Stimulated activated naive CD8-positive, alpha-beta T cell treated with anti-CD3 and anti-CD28 coated beads, Interleukin-15, Interleukin-2, amounts not matched to agents 100 U/mL and 50 U/mL, for 24 hours (primary cell): ENCODE data around the gene BRCA2.

Experiments
- ATAC-seq: fragments of 150-1000 bp; cut with Tn5 transposase; one replicate; pipeline ENCODE4 v1.10.0; 2021
- DNase-seq: peaks from one replicate; pipeline ENCODE4 v3.0.0; 2021

Gene BRCA2, protein sequence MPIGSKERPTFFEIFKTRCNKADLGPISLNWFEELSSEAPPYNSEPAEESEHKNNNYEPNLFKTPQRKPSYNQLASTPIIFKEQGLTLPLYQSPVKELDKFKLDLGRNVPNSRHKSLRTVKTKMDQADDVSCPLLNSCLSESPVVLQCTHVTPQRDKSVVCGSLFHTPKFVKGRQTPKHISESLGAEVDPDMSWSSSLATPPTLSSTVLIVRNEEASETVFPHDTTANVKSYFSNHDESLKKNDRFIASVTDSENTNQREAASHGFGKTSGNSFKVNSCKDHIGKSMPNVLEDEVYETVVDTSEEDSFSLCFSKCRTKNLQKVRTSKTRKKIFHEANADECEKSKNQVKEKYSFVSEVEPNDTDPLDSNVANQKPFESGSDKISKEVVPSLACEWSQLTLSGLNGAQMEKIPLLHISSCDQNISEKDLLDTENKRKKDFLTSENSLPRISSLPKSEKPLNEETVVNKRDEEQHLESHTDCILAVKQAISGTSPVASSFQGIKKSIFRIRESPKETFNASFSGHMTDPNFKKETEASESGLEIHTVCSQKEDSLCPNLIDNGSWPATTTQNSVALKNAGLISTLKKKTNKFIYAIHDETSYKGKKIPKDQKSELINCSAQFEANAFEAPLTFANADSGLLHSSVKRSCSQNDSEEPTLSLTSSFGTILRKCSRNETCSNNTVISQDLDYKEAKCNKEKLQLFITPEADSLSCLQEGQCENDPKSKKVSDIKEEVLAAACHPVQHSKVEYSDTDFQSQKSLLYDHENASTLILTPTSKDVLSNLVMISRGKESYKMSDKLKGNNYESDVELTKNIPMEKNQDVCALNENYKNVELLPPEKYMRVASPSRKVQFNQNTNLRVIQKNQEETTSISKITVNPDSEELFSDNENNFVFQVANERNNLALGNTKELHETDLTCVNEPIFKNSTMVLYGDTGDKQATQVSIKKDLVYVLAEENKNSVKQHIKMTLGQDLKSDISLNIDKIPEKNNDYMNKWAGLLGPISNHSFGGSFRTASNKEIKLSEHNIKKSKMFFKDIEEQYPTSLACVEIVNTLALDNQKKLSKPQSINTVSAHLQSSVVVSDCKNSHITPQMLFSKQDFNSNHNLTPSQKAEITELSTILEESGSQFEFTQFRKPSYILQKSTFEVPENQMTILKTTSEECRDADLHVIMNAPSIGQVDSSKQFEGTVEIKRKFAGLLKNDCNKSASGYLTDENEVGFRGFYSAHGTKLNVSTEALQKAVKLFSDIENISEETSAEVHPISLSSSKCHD (N-terminal part only)

DNA sequence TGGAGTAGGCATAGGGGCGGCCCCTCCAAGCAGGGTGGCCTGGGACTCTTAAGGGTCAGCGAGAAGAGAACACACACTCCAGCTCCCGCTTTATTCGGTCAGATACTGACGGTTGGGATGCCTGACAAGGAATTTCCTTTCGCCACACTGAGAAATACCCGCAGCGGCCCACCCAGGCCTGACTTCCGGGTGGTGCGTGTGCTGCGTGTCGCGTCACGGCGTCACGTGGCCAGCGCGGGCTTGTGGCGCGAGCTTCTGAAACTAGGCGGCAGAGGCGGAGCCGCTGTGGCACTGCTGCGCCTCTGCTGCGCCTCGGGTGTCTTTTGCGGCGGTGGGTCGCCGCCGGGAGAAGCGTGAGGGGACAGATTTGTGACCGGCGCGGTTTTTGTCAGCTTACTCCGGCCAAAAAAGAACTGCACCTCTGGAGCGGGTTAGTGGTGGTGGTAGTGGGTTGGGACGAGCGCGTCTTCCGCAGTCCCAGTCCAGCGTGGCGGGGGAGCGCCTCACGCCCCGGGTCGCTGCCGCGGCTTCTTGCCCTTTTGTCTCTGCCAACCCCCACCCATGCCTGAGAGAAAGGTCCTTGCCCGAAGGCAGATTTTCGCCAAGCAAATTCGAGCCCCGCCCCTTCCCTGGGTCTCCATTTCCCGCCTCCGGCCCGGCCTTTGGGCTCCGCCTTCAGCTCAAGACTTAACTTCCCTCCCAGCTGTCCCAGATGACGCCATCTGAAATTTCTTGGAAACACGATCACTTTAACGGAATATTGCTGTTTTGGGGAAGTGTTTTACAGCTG is at the start of gene BRCA2, which contains the start of gene ZAR1L:
BRCA2 (plus strand) TSS at position 271 of the 790 bp plus-strand sequence. CDS start 953 bp downstream, outside the sequence.
ZAR1L (minus strand) TSS at position 126 of the 790 bp plus-strand sequence. CDS start 3,438 bp downstream, outside the sequence.
- DNase-seq (peak; percentile 88), ATAC-seq (peak; percentile 98)

DNA sequence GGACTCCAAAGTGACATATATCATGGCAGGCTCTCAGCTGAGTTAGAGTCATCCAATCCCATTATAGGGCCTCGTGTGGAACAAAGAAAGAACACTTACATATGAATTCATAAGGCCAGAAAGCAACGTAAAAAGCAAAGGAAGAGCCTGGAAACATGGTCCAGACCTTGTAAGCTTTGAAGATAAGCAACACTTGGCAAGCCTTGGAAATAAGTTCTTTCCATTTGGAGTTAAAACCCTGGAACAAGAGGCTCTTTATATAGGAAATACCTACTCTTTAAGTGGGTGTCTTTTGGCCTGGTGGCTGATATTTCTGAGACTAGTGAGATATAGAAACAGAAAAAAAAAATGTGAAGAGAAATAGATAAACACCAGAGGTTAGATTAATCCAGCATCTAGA is 49.6 kb upstream of the BRCA2 start:
- DNase-seq = no peak
- no peak for ATAC-seq

DNA sequence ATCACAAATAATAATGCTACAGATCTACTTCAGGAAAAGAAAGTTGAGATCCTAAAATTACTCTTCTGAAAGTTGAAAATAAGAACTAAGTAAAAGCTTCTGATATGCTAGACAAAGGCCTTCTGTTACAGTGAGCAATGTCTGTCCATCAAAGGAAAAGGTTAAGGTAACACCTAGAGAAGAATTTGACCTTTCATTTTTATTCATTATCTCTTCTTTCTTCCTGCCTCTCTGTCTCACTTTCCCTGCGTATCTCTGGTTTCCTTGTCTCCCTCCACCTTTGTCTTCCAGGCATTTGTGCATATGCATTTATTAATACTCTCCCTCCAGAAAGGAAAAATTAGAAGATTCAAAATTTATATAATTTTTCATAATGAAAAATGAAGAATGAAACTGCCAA is 49.2 kb upstream of the BRCA2 start:
- DNase-seq = no peak
- ATAC-seq = no peak

DNA sequence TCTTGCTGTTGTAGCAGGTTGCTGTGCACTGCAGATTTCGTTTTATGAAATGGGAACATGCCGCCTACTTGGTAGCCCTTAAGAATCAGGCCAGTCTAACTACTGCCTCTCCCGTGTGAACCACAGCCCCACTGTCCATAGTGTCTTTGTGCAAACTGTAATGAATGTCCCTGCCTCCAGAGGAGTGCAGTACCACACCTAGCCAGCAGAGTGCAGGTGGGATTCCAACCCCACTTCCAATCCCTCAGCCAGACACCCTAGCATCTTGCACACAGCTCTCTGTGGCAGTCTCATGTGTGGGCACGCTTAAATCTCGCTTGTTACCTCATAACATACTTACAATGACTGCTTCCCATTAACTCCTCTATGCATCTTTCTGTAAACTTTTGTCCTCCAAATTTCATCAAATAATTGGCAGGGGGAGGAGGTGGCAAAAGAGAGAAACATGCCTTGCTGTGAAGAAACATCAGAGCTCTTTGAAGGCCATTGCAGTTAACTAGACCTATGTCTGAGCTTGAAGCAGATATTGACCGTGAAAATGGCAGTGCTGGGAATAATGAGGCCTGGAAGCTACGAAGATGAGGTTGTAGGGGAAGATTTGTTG is 47.4 kb upstream of the BRCA2 start:
- peak; percentile 57 for DNase-seq
- peak; percentile 63 for ATAC-seq

DNA sequence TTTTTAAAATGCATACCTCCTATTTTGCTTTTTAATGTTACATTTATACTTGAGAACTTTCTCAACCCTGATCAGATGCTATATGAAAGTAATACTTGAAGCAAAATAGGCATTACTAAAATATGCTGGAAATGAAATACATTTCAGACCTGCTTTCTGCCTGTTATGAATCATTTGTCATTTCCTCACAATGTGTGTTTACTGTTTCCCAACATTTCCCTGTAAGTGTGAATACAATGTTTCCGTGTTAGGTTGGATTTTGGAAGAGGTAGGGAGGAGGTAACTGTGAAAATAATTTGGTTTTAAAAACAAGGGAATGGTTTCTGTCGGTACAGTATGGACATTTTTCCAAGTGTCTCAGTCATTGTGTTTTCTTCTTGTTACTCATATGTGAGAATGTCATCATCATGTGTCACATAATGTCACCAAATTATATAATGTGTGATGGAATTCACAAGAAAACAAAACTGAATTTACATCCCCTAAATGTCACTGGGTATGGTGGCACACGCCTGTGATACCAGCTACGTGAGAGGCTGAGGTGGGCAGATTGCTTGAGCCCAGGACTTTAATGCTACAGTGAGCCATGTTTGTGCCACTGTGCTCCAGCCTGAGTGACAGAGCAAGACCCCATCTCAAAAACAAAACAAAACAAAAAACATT is 43.2 kb upstream of the BRCA2 start:
- no peak for ATAC-seq
- DNase-seq = no peak

DNA sequence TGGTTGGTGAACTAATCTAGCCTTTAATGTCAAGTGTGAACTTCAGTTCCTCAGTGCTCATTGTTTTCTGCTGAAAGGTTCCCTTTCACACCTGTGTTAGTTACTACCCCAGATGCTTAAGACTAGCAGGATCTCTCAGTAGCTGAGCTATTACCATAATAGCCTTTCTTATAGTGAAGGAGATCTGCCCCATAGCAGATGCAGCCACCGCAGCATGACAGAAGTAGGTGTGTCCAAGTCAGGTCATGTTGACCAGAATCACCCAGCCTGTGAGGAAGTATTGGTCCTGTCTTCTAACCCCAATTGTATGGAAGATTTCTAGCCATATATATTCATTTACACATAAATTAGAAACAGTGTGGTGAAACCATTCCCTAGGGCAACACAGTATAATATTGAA is 37.5 kb upstream of the BRCA2 start:
- DNase-seq = no peak
- ATAC-seq = no peak

DNA sequence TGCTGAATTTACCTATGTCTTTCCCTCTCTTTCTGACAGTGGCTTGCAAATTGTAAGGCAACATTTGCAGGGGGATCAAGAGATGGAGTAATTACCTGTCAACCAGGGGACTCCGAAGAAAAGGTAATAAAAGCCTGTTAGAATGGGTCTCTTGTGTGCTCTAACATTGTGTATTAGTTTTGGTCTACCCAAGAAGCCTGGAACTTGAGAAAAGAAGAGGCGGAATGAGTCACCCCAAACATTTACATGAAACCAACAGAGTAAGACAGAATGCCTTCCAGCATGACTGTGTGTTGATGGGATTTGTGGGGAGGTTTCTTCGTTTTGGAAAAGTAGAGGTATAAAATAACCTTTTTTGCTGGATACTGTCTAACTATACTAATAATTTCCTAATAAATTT is 36.9 kb upstream of the BRCA2 start:
- DNase-seq (no peak), ATAC-seq (peak; percentile 69)

DNA sequence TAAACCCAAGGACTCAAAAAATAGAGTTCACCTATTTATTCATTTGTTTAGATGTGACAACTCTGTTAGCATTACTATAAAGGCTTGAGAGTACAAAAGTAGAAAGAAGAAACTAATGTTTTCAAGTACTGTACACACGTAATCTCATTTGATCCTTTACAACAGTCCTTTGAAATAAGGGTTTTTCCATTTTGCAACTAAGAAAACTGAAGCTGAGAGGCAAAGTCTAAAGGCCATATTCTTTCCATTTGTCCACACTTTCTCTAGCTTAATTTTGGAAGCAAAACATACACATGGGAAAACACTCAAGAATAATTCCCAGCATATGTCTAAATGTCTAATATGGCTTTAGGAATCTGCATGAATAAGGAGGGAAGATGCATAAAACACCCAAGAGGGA is 34.2 kb upstream of the BRCA2 start:
- no peak for DNase-seq
- ATAC-seq = no peak

DNA sequence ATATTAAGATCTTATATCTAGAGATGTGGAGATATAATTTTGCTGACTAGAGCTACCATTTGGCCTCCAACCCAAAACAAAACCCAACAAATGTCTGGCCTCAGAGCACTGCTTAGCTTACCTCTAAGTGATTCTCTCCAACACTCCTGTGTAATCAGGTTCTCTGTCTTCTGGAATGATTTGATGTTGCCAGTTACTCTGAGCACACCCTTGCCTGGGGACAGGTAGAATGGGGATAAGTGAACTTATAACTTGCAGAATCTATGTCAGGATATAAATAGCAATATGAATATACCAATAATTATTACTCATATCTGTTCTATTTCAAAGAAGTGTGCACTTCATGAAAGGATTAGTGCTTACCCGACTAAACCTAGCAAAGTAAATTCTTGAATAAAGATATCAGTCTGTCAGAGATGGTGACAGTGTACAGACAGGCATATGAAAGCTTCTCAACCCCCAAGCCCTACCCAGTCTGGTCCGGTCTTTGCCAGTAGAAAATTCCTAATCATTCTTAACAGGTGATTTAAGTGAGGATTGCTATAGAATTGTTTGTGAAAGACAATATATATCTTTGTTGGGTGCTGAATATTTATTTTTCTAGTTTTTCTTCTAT is 33.1 kb upstream of the BRCA2 start:
- no peak for ATAC-seq

DNA sequence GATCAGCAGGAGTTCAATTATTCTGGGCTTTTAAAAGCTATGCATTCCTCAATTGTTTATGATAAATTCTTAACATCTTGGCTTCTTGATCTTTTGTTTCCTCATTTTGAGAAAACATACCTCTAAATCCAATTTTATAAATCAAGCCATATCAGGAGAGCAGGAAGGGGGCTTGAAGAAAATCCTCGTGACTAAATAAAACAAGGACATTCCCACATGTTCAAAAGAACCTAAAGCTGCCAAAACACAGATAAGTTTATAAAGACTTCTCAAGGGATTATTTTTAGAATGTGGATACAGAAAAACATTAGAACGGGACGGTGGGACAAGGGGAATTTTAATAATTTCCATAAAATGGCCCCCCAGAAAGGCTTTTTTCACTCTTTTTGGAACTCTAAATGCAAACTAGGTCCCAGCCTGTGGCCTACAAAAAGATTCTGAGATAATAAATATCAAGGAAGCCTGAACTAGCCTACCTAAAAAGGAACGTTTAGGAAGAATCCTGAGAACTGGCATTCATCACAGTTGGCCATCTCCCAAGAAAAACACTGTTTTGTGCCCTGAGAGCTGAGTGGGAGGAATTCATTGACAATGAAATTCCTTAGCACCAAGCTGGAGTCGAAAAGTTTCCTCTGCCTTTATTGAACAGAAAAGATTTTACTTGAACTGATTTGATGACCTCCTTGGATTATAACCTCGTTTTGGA is 30.2 kb upstream of the BRCA2 start:
- ATAC-seq = no peak
- no peak for DNase-seq

More for the DNA sequence above, 33.1 kb upstream of the BRCA2 start:
- no peak for DNase-seq

DNA sequence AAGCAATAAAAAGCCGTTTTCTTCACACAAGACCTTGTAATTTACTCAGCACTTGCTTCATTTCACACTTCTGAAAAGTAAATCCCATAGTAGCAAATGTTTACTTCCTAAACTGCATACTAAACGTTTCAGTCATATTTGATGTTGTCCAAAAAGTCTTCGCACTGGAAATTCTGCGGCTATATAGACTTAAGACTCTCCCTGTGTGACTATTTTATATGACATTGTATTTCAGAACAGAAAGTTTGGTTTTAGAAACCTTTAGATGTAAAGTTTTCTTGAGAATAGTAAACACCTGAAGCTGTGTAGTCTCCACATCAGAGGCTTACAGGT is 29.7 kb upstream of the BRCA2 start:
- no peak for DNase-seq
- no peak for ATAC-seq

DNA sequence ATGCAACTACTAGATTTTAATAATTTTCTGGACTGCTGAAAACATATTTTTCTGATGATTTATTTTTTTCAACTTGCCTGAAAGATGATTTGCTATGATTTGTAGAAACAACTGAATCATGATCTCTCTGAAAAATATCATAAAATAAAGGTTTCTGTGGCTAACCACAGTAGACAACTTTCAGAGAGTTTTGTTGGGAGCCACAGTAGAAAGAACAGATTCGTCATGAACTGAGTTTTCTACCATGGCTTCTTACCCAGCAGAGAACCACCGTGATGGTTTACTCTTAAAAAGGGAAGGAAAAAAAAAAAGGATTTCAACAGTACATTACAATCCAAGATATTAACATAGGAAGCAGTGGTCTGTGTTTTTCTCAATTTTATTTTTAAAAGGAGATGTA is 18.1 kb upstream of the BRCA2 start:
- DNase-seq (no peak), ATAC-seq (no peak)

DNA sequence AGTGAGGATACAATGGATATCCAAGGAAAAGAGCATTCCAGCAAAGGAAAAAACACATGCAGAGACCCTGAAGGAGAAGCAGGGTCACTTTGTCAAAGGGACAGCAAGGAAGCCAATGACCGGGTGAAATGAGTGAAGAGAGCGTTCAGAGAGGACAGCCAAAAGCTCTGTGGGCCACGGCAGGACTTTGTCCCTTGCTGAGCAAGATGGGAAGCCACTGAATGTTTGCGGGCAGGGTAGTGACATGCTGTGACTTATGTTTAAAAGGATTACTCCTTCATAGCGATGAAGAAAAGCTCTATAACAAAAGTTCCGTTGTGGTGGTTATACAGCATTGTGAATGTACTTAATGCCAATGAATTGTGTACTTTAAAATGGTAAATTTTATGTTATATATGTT is 16.6 kb upstream of the BRCA2 start:
- no peak for DNase-seq
- no peak for ATAC-seq

DNA sequence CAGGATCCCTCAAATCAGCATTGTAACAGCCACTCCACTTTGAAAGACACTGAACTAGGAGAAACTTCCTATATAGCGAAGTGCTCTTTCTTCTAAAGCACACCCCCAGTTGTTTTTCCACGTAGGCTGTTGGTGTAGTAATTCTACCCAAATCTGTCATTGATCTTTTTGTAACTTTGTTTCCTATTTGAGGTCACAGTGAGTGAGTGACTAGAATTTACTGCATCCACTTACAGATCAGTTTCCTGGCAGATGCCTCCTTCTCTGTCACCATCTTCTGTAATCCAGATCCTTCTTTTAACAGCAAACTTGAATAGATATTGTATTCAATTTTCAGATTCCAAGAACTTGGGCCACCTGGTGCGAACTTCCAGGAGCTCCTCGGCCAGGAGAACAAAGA is 15.4 kb upstream of the BRCA2 start:
- DNase-seq (no peak), ATAC-seq (peak; percentile 57)

DNA sequence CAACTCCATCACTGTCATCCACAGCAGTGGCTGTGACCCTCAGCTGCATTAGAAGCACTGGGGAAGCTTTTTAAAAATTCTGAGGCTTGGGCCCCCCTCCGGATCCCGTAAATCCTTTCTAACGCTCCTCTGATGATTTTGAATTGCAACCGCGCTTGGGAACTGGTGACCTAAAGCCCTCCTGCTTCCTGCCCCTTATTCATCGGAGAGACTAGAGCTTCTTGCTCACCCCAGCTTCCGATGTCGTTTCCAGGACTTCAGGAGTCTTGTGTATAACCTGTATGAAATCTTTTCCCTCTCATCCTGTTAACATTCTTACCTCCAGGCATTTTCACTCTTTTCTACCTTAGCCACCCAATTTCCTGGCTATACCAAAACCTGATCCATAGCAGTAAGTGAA is 14.9 kb upstream of the BRCA2 start:
- DNase-seq = no peak
- no peak for ATAC-seq

DNA sequence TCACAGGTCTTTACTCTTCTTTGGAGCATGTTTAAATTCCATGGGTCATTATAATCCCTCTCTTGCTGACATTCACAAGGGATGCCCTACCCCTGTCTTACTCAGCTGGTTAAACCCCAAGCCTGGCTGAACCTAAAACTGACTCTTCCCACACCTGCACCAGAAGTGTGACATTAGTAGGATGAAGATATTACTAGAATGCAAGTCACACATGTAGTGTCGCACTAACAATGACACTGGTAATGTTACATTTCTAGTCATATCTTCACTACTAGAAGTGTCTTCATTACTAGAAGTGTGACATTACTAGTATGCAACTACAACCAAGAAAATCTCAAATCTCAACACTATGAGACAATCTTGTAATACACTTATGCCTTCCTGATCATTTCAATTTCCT is 14.4 kb upstream of the BRCA2 start:
- ATAC-seq = peak; percentile 47

DNA sequence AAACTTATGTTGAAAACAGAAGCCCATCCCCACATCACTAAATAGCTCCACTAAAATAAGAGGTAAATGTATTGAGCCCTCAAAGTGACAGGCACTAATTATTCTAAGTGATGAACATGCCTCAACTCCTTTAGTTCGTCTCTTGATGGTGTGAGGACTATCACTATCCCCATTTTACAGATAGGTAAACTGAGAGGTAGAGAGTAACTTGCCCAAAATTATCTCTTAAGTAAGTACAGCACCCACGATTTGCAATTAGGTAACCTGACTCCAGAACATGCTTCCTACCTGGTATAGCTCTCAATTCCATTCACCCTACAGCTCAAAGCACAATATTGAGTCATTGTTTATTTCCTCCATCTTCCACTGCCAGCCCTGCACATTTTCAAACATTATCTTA is 12.8 kb upstream of the BRCA2 start:
- DNase-seq = no peak
- ATAC-seq = no peak

More for the DNA sequence above, 14.4 kb upstream of the BRCA2 start:
- no peak for DNase-seq

DNA sequence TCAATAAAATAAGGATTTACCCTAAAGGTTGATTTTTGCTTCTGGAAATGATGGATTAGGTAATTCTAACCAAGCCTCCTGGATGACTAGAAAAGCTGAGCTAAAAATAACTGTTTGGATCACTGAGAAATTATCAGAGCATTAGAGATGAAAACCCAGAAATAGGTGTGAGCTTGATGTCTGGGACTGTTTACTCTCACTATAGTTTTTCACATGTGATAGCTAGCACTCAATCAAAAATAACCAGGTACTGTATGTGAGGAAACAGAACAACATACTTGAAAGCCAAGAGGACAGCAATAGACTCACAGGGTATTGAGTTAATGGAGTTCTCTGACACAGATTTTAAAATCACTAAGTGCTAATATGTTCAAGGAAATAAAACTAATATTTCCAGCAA is 9.7 kb upstream of the BRCA2 start:
- ATAC-seq (no peak), DNase-seq (no peak)

DNA sequence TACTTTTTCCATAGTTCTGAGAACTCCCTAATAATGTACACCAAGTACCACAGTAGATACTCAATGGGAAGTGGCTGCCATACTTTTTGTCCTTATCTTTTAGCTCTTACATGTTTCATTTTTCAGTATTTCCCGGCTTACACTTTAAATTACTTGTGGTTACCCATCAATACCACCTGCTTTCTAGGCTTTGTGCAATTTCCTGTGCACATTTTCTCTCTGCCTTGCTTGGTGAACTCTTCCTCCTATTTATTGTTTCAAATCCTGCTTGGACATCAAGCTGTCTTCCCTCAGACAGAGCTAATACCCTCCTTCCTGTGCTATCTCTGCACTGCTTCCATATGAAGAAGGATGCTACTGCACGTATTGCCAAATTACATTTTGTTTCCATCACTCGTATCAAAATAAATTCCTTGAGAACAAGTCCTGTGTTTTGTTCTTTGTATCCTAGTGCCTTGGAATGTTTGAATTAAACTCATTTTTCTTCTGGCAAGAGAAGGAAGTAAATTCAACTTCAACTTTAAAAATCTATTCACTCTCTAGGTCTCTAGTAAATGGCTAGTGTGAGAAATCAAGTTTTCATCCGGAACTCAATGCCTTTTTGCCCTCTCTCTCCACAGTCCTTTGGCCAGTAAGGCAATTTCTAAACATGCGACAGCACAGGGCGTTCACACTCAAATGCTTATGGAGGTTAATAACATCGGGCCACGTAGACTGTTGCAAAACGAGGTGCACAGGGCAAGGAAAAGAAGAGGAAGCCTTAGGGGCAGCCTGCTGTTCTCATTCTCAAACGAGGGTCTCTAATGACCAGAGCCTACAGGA is 5.8 kb upstream of the BRCA2 start:
- no peak for ATAC-seq

More for the DNA sequence above, 5.8 kb upstream of the BRCA2 start:
- DNase-seq = no peak
